SK-N-SH (cell line): ENCODE data around the gene SEZ6L. TPM values are rescaled to one million over a fixed set of nuclear protein-coding genes. Genes with fewer than 3 reads are reported as not detected.

Source experiments
- CTCF ChIA-PET: fragments of 300-600, 350-600 bp; formaldehyde crosslinking; extraction: SDS; loops from one replicate; lab custom pipeline; 2021; lab: Yijun Ruan, JAX
- POLR2A ChIA-PET: fragments of 350-600 bp; sonication (Branson Sonifier 250); formaldehyde crosslinking; extraction: SDS; loops from one replicate; lab custom pipeline; 2020; ENCODE audit warnings: antibody characterized with exemption, inconsistent platforms; lab: Yijun Ruan, JAX
- DNase-seq: peaks from one replicate; pipeline ENCODE4 v3.0.0; 2012
- H2AFZ ChIP-seq: fragments of 200-600 bp; sonication (generic); 2 replicates; pipeline ENCODE4 v1.8.1; 2016; ENCODE audit warnings: antibody characterized with exemption, mild to moderate bottlenecking, low read depth
- H3F3A ChIP-seq: fragments of 200-600 bp; sonication (generic); replicated peaks from 2 replicates; pipeline ENCODE3; 2016; ENCODE audit warnings: antibody characterized with exemption, mild to moderate bottlenecking; ENCODE audit not compliant: insufficient read depth
- H3K27ac ChIP-seq, 2 experiments: fragments of 200-500 bp in 1 of 2; fragments of 200-600 bp in 1 of 2; sonication (Bioruptor generic) in 1 of 2; sonication (generic), shearing (Covaris generic) in 1 of 2; 2 replicates each; pipeline versions ENCODE4 v1.5.1 to v1.6.1; 2014 to 2016; ENCODE audit warnings: low read depth in 2 of 2, inconsistent platforms in 1 of 2, low read length in 1 of 2, mild to moderate bottlenecking in 1 of 2, mixed read lengths in 1 of 2
- H3K27me3 ChIP-seq: fragments of 200-600 bp; sonication (generic), shearing (Covaris generic); 2 replicates; pipeline ENCODE4 v1.6.1; 2016; ENCODE audit warnings: mixed run types; ENCODE audit not compliant: insufficient read depth
- H3K36me3 ChIP-seq, 2 experiments: fragments of 200-500 bp in 1 of 2; fragments of 200-600 bp in 1 of 2; sonication (Bioruptor generic) in 1 of 2; sonication (generic) in 1 of 2; replicated peaks in 1 of 2; 2 replicates each; pipeline versions ENCODE3 to v1.5.1; 2014 to 2016; ENCODE audit warnings: low read length in 1 of 2, mild to moderate bottlenecking in 1 of 2; ENCODE audit not compliant: insufficient read depth in 2 of 2, control insufficient read depth in 1 of 2
- H3K4me1 ChIP-seq, 2 experiments: fragments of 200-500 bp in 1 of 2; fragments of 200-600 bp in 1 of 2; sonication (Bioruptor generic) in 1 of 2; sonication (generic), shearing (Covaris generic) in 1 of 2; 2 replicates each; pipeline versions ENCODE4 v1.5.1 to v1.6.1; 2014 to 2016; ENCODE audit warnings: low read depth in 1 of 2, low read length in 1 of 2, mixed run types in 1 of 2; ENCODE audit not compliant: insufficient read depth in 2 of 2, control insufficient read depth in 1 of 2
- H3K4me2 ChIP-seq: fragments of 200-600 bp; sonication (generic), shearing (Covaris generic); 2 replicates; pipeline ENCODE4 v1.6.1; 2017; ENCODE audit warnings: mixed run types
- H3K4me3 ChIP-seq, 2 experiments: fragments of 200-500 bp in 1 of 2; fragments of 200-600 bp in 1 of 2; sonication (Bioruptor generic) in 1 of 2; sonication (generic), shearing (Covaris generic) in 1 of 2; 2 replicates each; pipeline versions ENCODE4 v1.5.1 to v1.8.1; 2014 to 2016; ENCODE audit warnings: low read depth in 2 of 2, inconsistent platforms in 1 of 2, low read length in 1 of 2, mild to moderate bottlenecking in 1 of 2, mixed read lengths in 1 of 2, moderate library complexity in 1 of 2
- H3K79me2 ChIP-seq: fragments of 200-600 bp; sonication (generic); 2 replicates; pipeline ENCODE4 v1.8.1; 2017; ENCODE audit warnings: mild to moderate bottlenecking; ENCODE audit not compliant: insufficient read depth
- H3K9ac ChIP-seq: fragments of 200-600 bp; sonication (generic); 2 replicates; pipeline ENCODE4 v1.6.1; 2017; ENCODE audit warnings: mixed run types
- H3K9me2 ChIP-seq: fragments of 200-600 bp; sonication (generic); 2 replicates; pipeline ENCODE4 v1.6.1; 2017; ENCODE audit warnings: mixed run types
- H3K9me3 ChIP-seq: fragments of 200-600 bp; sonication (generic); 2 replicates; pipeline ENCODE4 v1.6.1; 2017; ENCODE audit warnings: mixed run types, mild to moderate bottlenecking, moderate library complexity
- H4K20me1 ChIP-seq: fragments of 200-600 bp; sonication (generic); 2 replicates; pipeline ENCODE4 v1.6.1; 2017; ENCODE audit warnings: mild to moderate bottlenecking, mixed run types; ENCODE audit not compliant: insufficient read depth
- CHD2 ChIP-seq: fragments of 150-350 bp; IDR thresholded peaks from 2 replicates; pipeline ENCODE4 v1.6.1; 2018; ENCODE audit warnings: low read length; ENCODE audit not compliant: partially characterized antibody
- EP300 ChIP-seq, 2 experiments: IDR thresholded peaks; 2 replicates each; pipeline versions ENCODE4 v1.4.0 to v1.6.1; 2012; ENCODE audit warnings: borderline replicate concordance in 1 of 2, low read depth in 1 of 2, low read length in 1 of 2
- GABPA ChIP-seq: IDR thresholded peaks from 2 replicates; pipeline ENCODE4 v1.4.0; 2012; ENCODE audit warnings: low read depth, mild to moderate bottlenecking
- MEF2A ChIP-seq: IDR thresholded peaks from 2 replicates; pipeline ENCODE4 v1.4.0; 2012; ENCODE audit warnings: low read depth, borderline replicate concordance
- RAD21 ChIP-seq: IDR thresholded peaks from 2 replicates; pipeline ENCODE4 v1.6.1; 2012; ENCODE audit warnings: mild to moderate bottlenecking, low read length
- RCOR1 ChIP-seq: fragments of 150-350 bp; IDR thresholded peaks from 2 replicates; pipeline ENCODE4 v1.6.1; 2017; ENCODE audit warnings: antibody characterized with exemption, low read length
- RFX5 ChIP-seq: IDR thresholded peaks from 2 replicates; pipeline ENCODE4 v1.6.1; 2012; ENCODE audit warnings: mild to moderate bottlenecking, improper control_type of control experiment, low read length
- SIN3A ChIP-seq: IDR thresholded peaks from 2 replicates; pipeline ENCODE4 v1.6.1; 2012; ENCODE audit warnings: low read depth, mild to moderate bottlenecking, low read length, moderate library complexity, borderline replicate concordance
- TAF1 ChIP-seq: IDR thresholded peaks from 2 replicates; pipeline ENCODE4 v1.6.1; 2012; ENCODE audit warnings: low read depth, mild to moderate bottlenecking, low read length, moderate library complexity, borderline replicate concordance
- TCF12 ChIP-seq: IDR thresholded peaks from 2 replicates; pipeline ENCODE4 v1.4.0; 2012
- TEAD4 ChIP-seq: IDR thresholded peaks from 2 replicates; pipeline ENCODE4 v1.4.0; 2012; ENCODE audit warnings: mild to moderate bottlenecking, borderline replicate concordance; ENCODE audit not compliant: insufficient read depth
- WGBS: methylation state at CpG from one replicate; pipeline ENCODE4 v1.1.6; 2017; ENCODE audit warnings: low lambda C conversion rate; 5-methylcytosine and 5-hydroxymethylcytosine counted together
- polyA plus RNA-seq, 3 experiments: library from polyadenylated mRNA; depleted of rRNA; stranded (reverse); fragments of >200 nt; gene quantifications; 2 replicates each; pipeline ENCODE4 v1.2.3, GENCODE V29; 2012
- TF ChIP-seq, protein P1 (sequence below): IDR thresholded peaks from 2 replicates; pipeline ENCODE4 v1.4.0; 2012; ENCODE audit warnings: low read depth
- TF ChIP-seq, protein P2 (sequence below): IDR thresholded peaks from 2 replicates; pipeline ENCODE4 v1.6.1; 2012; ENCODE audit warnings: mild to moderate bottlenecking, low read depth, low read length, moderate library complexity
- TF ChIP-seq, protein P3 (sequence below): fragments of 150-350 bp; IDR thresholded peaks from 2 replicates; pipeline ENCODE4 v1.6.1; 2017; ENCODE audit warnings: antibody characterized with exemption, low read length, low read depth, borderline replicate concordance

SEZ6L gene
- polyA plus RNA-seq, 1 of the 3 experiments (the other 2 are of a cell fraction), result 0.10 TPM

DNA sequence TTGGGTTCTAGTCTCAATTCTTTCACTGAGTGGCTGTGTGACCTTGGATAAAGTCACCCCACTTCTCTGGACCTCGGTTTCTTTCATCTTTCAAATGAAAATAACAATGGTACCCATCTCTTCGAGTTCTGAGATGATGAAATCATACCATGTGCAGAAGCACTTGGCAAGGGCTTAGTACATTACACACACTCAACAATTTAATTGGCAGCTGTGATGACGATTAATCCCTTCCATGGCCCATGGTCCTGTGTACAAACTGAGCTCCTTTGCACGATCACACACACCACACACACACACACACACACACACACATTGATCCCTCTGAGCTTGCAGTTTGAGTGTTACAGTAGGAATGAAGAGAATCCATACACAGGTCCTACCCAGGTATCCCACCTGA lies 156.4 kb downstream of the SEZ6L start:
- no peaks in the 10 kb centered on the region for H4K20me1 ChIP-seq
- H3K79me2 ChIP-seq, result no peaks in the 10 kb centered on the region
- H2AFZ ChIP-seq, result no peak overlapping the region
- no peaks in the 10 kb centered on the region for H3K27me3 ChIP-seq
- no peaks in the 10 kb centered on the region for H3K9me2 ChIP-seq
- no peaks in the 10 kb centered on the region for H3K36me3 ChIP-seq
- ChIA-PET POLR2A (no interaction called here), CTCF (interaction anchor here (1.0 to 11.6 kb wide), 6 partner anchors 9 to 553 kb away, joined by 3 to 133 read pairs (median 4); partner anchors contain the start of gene SEZ6L)
- no peak overlapping the region for H3K9ac ChIP-seq
- H3K4me2 ChIP-seq, result no peak overlapping the region
- DNase-seq, result no peak
- TF ChIP-seq, protein P1, sequence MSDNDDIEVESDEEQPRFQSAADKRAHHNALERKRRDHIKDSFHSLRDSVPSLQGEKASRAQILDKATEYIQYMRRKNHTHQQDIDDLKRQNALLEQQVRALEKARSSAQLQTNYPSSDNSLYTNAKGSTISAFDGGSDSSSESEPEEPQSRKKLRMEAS, result no peak
- TF ChIP-seq RFX5 (no peak), SIN3A (no peak), GABPA (no peak), EP300 (IDR thresholded peaks at IDR 0.05; ENCODE audit: borderline replicate concordance in 1 of 2, low read depth in 1 of 2, low read length in 1 of 2) (no peak), TEAD4 (no peak), MEF2A (no peak), TAF1 (no peak), RAD21 (no peak), CHD2 (no peak), RCOR1 (no peak), TCF12 (no peak)
- TF ChIP-seq, protein P2, sequence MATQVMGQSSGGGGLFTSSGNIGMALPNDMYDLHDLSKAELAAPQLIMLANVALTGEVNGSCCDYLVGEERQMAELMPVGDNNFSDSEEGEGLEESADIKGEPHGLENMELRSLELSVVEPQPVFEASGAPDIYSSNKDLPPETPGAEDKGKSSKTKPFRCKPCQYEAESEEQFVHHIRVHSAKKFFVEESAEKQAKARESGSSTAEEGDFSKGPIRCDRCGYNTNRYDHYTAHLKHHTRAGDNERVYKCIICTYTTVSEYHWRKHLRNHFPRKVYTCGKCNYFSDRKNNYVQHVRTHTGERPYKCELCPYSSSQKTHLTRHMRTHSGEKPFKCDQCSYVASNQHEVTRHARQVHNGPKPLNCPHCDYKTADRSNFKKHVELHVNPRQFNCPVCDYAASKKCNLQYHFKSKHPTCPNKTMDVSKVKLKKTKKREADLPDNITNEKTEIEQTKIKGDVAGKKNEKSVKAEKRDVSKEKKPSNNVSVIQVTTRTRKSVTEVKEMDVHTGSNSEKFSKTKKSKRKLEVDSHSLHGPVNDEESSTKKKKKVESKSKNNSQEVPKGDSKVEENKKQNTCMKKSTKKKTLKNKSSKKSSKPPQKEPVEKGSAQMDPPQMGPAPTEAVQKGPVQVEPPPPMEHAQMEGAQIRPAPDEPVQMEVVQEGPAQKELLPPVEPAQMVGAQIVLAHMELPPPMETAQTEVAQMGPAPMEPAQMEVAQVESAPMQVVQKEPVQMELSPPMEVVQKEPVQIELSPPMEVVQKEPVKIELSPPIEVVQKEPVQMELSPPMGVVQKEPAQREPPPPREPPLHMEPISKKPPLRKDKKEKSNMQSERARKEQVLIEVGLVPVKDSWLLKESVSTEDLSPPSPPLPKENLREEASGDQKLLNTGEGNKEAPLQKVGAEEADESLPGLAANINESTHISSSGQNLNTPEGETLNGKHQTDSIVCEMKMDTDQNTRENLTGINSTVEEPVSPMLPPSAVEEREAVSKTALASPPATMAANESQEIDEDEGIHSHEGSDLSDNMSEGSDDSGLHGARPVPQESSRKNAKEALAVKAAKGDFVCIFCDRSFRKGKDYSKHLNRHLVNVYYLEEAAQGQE, result no peak
- TF ChIP-seq, protein P3, sequence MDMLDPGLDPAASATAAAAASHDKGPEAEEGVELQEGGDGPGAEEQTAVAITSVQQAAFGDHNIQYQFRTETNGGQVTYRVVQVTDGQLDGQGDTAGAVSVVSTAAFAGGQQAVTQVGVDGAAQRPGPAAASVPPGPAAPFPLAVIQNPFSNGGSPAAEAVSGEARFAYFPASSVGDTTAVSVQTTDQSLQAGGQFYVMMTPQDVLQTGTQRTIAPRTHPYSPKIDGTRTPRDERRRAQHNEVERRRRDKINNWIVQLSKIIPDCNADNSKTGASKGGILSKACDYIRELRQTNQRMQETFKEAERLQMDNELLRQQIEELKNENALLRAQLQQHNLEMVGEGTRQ, result no peak
- no peaks in the 10 kb centered on the region for H3F3A ChIP-seq
- 43% methylated on average over 4 of the region's 4 CpGs for WGBS
- no peaks in the 10 kb centered on the region for H3K9me3 ChIP-seq
- H3K4me1 ChIP-seq, result peaks cover 7 to 8% of the 10 kb centered on the region in 2 experiments; a peak in 2 of 4 replicates
- no peak overlapping the region for H3K27ac ChIP-seq
- no peak overlapping the region for H3K4me3 ChIP-seq
